ENCODE data around the gene VCPKMT. TPM values are rescaled to one million over a fixed set of nuclear protein-coding genes. Genes with fewer than 3 reads are reported as not detected.

The VCPKMT gene
- total and polyA plus RNA-seq, 4 donors: 2.6 to 5.0 (median 2.9) TPM

- WGBS: 72% methylated on average over 4 of the region's 4 CpGs
- TF ChIP-seq FOXA2 (IDR thresholded peaks at IDR 0.05): no peak
- H3K9me3 ChIP-seq (ENCODE audit: control insufficient read depth in 4 of 4, low read length in 3 of 4): no peaks in the 10 kb centered on the region
- H3K4me3 ChIP-seq (ENCODE audit: low read depth in 1 of 3, low read length in 3 of 3): no peak overlapping the region
- peaks cover 2 to 16% (median 12%) of the 10 kb centered on the region in 4 donors for H3K4me1 ChIP-seq (ENCODE audit: control insufficient read depth in 4 of 4, insufficient read depth in 4 of 4, low read length in 3 of 4)
- H3K9ac ChIP-seq (ENCODE audit: low read depth in 1 of 2, low read length in 2 of 2): no peak overlapping the region
- H3K27ac ChIP-seq (ENCODE audit: low read depth in 1 of 2, low read length in 2 of 2): no peak overlapping the region
- H3K36me3 ChIP-seq (ENCODE audit: control insufficient read depth in 4 of 4, insufficient read depth in 3 of 4, low read depth in 1 of 4, low read length in 3 of 4): peaks cover 0 to 40% (median 17%) of the 10 kb centered on the region in 4 donors
- no peaks in the 10 kb centered on the region for H3K27me3 ChIP-seq (ENCODE audit: control insufficient read depth in 4 of 4, insufficient read depth in 4 of 4, low read length in 3 of 4)
- no peak for DNase-seq (ENCODE audit: low spot score)
These were observed 2.9 kb downstream of the VCPKMT start for GRCh38 chr14:50113381-50114035.

DNA sequence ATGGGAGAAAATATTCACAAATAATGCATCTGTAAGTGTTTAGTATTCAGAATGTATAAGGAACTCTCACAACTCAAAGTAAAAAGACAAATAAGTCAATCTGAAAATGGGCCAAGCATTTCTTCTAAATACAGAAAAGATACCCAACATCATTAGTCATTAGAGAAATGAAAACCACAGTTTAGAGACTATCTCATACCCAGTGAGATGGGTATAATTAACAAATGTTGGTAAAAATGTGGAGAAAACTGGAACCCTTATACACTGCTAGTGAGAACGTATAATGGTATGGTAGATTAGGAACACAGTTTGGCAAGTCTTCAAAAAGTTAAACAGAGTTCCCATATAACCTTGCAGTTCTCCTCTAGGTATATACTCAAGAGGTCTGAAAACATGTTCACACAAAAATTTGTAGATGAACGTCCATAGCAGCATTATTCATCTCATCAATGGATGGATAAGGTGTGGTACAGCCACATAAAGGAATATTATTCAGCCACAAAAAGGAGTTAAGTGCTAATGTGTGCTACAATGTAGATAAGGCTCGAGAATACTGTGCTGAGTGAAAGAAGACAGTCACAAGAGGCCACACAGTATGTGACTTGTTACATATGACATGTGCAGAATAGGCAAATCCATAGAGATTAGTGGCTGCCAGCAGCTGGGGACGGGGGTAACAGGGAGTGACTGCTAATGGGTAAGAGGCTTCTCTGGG, 5.9 kb downstream of the VCPKMT start:
- Histone ChIP-seq H3K4me1 (ENCODE audit: control insufficient read depth in 4 of 4, insufficient read depth in 4 of 4, low read length in 3 of 4) (peaks cover 2 to 4% (median 3%) of the 10 kb centered on the region in 4 donors), H3K4me3 (ENCODE audit: low read depth in 1 of 3, low read length in 3 of 3) (no peak overlapping the region), H3K9me3 (ENCODE audit: control insufficient read depth in 4 of 4, low read length in 3 of 4) (no peaks in the 10 kb centered on the region), H3K9ac (ENCODE audit: low read depth in 1 of 2, low read length in 2 of 2) (no peak overlapping the region), H3K27me3 (ENCODE audit: control insufficient read depth in 4 of 4, insufficient read depth in 4 of 4, low read length in 3 of 4) (no peaks in the 10 kb centered on the region), H3K27ac (ENCODE audit: low read depth in 1 of 2, low read length in 2 of 2) (no peak overlapping the region), H3K36me3 (ENCODE audit: control insufficient read depth in 4 of 4, insufficient read depth in 3 of 4, low read depth in 1 of 4, low read length in 3 of 4) (peaks cover 0 to 39% (median 20%) of the 10 kb centered on the region in 4 donors)
- no peak for DNase-seq (ENCODE audit: low spot score)
- 90% methylated on average over 4 of the region's 4 CpGs for WGBS
- TF ChIP-seq EGR1 (IDR thresholded peaks at IDR 0.05; ENCODE audit: low read depth in 2 of 2): no peak
- TF ChIP-seq MAX (IDR thresholded peaks at IDR 0.05): no peak
- TF ChIP-seq JUND (IDR thresholded peaks at IDR 0.05): no peak
- TF ChIP-seq TAF1 (conservative IDR thresholded peaks at IDR 0.05): no peak
- no peak for TF ChIP-seq RXRA (IDR thresholded peaks at IDR 0.05)
- TF ChIP-seq, protein P1, sequence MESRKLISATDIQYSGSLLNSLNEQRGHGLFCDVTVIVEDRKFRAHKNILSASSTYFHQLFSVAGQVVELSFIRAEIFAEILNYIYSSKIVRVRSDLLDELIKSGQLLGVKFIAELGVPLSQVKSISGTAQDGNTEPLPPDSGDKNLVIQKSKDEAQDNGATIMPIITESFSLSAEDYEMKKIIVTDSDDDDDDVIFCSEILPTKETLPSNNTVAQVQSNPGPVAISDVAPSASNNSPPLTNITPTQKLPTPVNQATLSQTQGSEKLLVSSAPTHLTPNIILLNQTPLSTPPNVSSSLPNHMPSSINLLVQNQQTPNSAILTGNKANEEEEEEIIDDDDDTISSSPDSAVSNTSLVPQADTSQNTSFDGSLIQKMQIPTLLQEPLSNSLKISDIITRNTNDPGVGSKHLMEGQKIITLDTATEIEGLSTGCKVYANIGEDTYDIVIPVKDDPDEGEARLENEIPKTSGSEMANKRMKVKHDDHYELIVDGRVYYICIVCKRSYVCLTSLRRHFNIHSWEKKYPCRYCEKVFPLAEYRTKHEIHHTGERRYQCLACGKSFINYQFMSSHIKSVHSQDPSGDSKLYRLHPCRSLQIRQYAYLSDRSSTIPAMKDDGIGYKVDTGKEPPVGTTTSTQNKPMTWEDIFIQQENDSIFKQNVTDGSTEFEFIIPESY (IDR thresholded peaks at IDR 0.05): no peak
- TF ChIP-seq, protein P2, sequence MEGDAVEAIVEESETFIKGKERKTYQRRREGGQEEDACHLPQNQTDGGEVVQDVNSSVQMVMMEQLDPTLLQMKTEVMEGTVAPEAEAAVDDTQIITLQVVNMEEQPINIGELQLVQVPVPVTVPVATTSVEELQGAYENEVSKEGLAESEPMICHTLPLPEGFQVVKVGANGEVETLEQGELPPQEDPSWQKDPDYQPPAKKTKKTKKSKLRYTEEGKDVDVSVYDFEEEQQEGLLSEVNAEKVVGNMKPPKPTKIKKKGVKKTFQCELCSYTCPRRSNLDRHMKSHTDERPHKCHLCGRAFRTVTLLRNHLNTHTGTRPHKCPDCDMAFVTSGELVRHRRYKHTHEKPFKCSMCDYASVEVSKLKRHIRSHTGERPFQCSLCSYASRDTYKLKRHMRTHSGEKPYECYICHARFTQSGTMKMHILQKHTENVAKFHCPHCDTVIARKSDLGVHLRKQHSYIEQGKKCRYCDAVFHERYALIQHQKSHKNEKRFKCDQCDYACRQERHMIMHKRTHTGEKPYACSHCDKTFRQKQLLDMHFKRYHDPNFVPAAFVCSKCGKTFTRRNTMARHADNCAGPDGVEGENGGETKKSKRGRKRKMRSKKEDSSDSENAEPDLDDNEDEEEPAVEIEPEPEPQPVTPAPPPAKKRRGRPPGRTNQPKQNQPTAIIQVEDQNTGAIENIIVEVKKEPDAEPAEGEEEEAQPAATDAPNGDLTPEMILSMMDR (IDR thresholded peaks at IDR 0.05; ENCODE audit: low read depth, low read length, missing input control): no peak
- no peak for TF ChIP-seq FOXA2 (IDR thresholded peaks at IDR 0.05)
- no peak for TF ChIP-seq SP1 (IDR thresholded peaks at IDR 0.05)
- TF ChIP-seq NR2F2 (IDR thresholded peaks at IDR 0.05): no peak
- TF ChIP-seq FOXA1 (IDR thresholded peaks at IDR 0.05): no peak
- TF ChIP-seq GABPA (IDR thresholded peaks at IDR 0.05 in 1 of 2, conservative IDR thresholded peaks at IDR 0.05 in 1 of 2): no peak
- no peak for TF ChIP-seq RAD21 (IDR thresholded peaks at IDR 0.05)
- TF ChIP-seq HNF4G (IDR thresholded peaks at IDR 0.05): no peak
- no peak for TF ChIP-seq HNF4A (conservative IDR thresholded peaks at IDR 0.05)
- TF ChIP-seq, protein P3, sequence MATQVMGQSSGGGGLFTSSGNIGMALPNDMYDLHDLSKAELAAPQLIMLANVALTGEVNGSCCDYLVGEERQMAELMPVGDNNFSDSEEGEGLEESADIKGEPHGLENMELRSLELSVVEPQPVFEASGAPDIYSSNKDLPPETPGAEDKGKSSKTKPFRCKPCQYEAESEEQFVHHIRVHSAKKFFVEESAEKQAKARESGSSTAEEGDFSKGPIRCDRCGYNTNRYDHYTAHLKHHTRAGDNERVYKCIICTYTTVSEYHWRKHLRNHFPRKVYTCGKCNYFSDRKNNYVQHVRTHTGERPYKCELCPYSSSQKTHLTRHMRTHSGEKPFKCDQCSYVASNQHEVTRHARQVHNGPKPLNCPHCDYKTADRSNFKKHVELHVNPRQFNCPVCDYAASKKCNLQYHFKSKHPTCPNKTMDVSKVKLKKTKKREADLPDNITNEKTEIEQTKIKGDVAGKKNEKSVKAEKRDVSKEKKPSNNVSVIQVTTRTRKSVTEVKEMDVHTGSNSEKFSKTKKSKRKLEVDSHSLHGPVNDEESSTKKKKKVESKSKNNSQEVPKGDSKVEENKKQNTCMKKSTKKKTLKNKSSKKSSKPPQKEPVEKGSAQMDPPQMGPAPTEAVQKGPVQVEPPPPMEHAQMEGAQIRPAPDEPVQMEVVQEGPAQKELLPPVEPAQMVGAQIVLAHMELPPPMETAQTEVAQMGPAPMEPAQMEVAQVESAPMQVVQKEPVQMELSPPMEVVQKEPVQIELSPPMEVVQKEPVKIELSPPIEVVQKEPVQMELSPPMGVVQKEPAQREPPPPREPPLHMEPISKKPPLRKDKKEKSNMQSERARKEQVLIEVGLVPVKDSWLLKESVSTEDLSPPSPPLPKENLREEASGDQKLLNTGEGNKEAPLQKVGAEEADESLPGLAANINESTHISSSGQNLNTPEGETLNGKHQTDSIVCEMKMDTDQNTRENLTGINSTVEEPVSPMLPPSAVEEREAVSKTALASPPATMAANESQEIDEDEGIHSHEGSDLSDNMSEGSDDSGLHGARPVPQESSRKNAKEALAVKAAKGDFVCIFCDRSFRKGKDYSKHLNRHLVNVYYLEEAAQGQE (IDR thresholded peaks at IDR 0.05): no peak
- TF ChIP-seq, protein P4, sequence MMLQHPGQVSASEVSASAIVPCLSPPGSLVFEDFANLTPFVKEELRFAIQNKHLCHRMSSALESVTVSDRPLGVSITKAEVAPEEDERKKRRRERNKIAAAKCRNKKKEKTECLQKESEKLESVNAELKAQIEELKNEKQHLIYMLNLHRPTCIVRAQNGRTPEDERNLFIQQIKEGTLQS (IDR thresholded peaks at IDR 0.05): no peak
- no peak for TF ChIP-seq YY1 (IDR thresholded peaks at IDR 0.05)

All from liver (tissue), 9 donors.